Measurements from ENCODE around the gene NANOS2. TPM values are rescaled to one million over a fixed set of nuclear protein-coding genes. Genes with fewer than 3 reads are reported as not detected.

NANOS2 gene
- polyA plus RNA-seq, 2 donors, result not detected

GRCh38 chr19:45879971-45880370 lies 34.6 kb downstream of the NANOS2 start:
- H3K36me3 ChIP-seq (ENCODE audit: control insufficient read depth in 2 of 2, insufficient read depth in 2 of 2, low read length in 1 of 2), result peaks cover 0 to 2% of the 10 kb centered on the region in 2 donors
- H3K4me3 ChIP-seq (ENCODE audit: low read depth in 1 of 2, low read length in 2 of 2), result no peak overlapping the region
- no peaks in the 10 kb centered on the region for H3K9me3 ChIP-seq (ENCODE audit: control insufficient read depth in 2 of 2, insufficient read depth in 1 of 2, low read depth in 1 of 2, low read length in 1 of 2)
- H3K4me1 ChIP-seq (ENCODE audit: control insufficient read depth in 2 of 2, insufficient read depth in 2 of 2, low read length in 1 of 2), result peaks cover 9 to 18% of the 10 kb centered on the region in 2 donors
- H3K27me3 ChIP-seq (ENCODE audit: control insufficient read depth in 1 of 2, insufficient read depth in 2 of 2, low read length in 2 of 2), result no peaks in the 10 kb centered on the region
- H3K27ac ChIP-seq (ENCODE audit: low read depth in 2 of 2, low read length in 1 of 2), result no peak overlapping the region
- 64 to 78% methylated on average over 2 of the region's 2 CpGs for WGBS, 2 donors

- no peaks in the 10 kb centered on the region for H3K27me3 ChIP-seq (ENCODE audit: control insufficient read depth in 1 of 2, insufficient read depth in 2 of 2, low read length in 2 of 2)
- no peaks in the 10 kb centered on the region for H3K9me3 ChIP-seq (ENCODE audit: control insufficient read depth in 2 of 2, insufficient read depth in 1 of 2, low read depth in 1 of 2, low read length in 1 of 2)
- no peak overlapping the region for H3K27ac ChIP-seq (ENCODE audit: low read depth in 2 of 2, low read length in 1 of 2)
- 47 to 59% methylated on average over 6 to 8 of the region's 8 CpGs for WGBS, 2 donors
- H3K36me3 ChIP-seq (ENCODE audit: control insufficient read depth in 2 of 2, insufficient read depth in 2 of 2, low read length in 1 of 2), result no peaks in the 10 kb centered on the region
- peaks cover 5 to 9% of the 10 kb centered on the region in 2 donors for H3K4me1 ChIP-seq (ENCODE audit: control insufficient read depth in 2 of 2, insufficient read depth in 2 of 2, low read length in 1 of 2)
- no peak overlapping the region for H3K4me3 ChIP-seq (ENCODE audit: low read depth in 1 of 2, low read length in 2 of 2)
These were observed 35.5 kb downstream of the NANOS2 start for GRCh38 chr19:45879055-45879454.

GRCh38 chr19:45878043-45878794 lies 36.4 kb downstream of the NANOS2 start:
- Histone ChIP-seq H3K27ac (ENCODE audit: low read depth in 2 of 2, low read length in 1 of 2) (peak overlapping the region; percentile 14 to 58), H3K4me3 (ENCODE audit: low read depth in 1 of 2, low read length in 2 of 2) (no peak overlapping the region), H3K9me3 (ENCODE audit: control insufficient read depth in 2 of 2, insufficient read depth in 1 of 2, low read depth in 1 of 2, low read length in 1 of 2) (no peaks in the 10 kb centered on the region), H3K36me3 (ENCODE audit: control insufficient read depth in 2 of 2, insufficient read depth in 2 of 2, low read length in 1 of 2) (no peaks in the 10 kb centered on the region), H3K27me3 (ENCODE audit: control insufficient read depth in 1 of 2, insufficient read depth in 2 of 2, low read length in 2 of 2) (no peaks in the 10 kb centered on the region), H3K4me1 (ENCODE audit: control insufficient read depth in 2 of 2, insufficient read depth in 2 of 2, low read length in 1 of 2) (peaks cover 0 to 5% of the 10 kb centered on the region in 2 donors)
- 60 to 67% methylated on average over 10 to 11 of the region's 11 CpGs for WGBS, 2 donors

GRCh38 chr19:45876411-45877197 lies 38.0 kb downstream of the NANOS2 start:
- no peaks in the 10 kb centered on the region for H3K36me3 ChIP-seq (ENCODE audit: control insufficient read depth in 2 of 2, insufficient read depth in 2 of 2, low read length in 1 of 2)
- peak overlapping the region in 1 of 2 donors; percentile 30 for H3K27ac ChIP-seq (ENCODE audit: low read depth in 2 of 2, low read length in 1 of 2)
- H3K27me3 ChIP-seq (ENCODE audit: control insufficient read depth in 1 of 2, insufficient read depth in 2 of 2, low read length in 2 of 2), result no peaks in the 10 kb centered on the region
- H3K4me1 ChIP-seq (ENCODE audit: control insufficient read depth in 2 of 2, insufficient read depth in 2 of 2, low read length in 1 of 2), result peaks cover 0 to 3% of the 10 kb centered on the region in 2 donors
- no peaks in the 10 kb centered on the region for H3K9me3 ChIP-seq (ENCODE audit: control insufficient read depth in 2 of 2, insufficient read depth in 1 of 2, low read depth in 1 of 2, low read length in 1 of 2)
- H3K4me3 ChIP-seq (ENCODE audit: low read depth in 1 of 2, low read length in 2 of 2), result no peak overlapping the region
- 10% methylated on average over 39 to 41 of the region's 41 CpGs for WGBS, 2 donors

GRCh38 chr19:45876161-45876410 lies 38.5 kb downstream of the NANOS2 start:
- Histone ChIP-seq H3K36me3 (ENCODE audit: control insufficient read depth in 2 of 2, insufficient read depth in 2 of 2, low read length in 1 of 2) (no peaks in the 10 kb centered on the region), H3K27me3 (ENCODE audit: control insufficient read depth in 1 of 2, insufficient read depth in 2 of 2, low read length in 2 of 2) (no peaks in the 10 kb centered on the region), H3K4me3 (ENCODE audit: low read depth in 1 of 2, low read length in 2 of 2) (no peak overlapping the region), H3K9me3 (ENCODE audit: control insufficient read depth in 2 of 2, insufficient read depth in 1 of 2, low read depth in 1 of 2, low read length in 1 of 2) (no peaks in the 10 kb centered on the region), H3K4me1 (ENCODE audit: control insufficient read depth in 2 of 2, insufficient read depth in 2 of 2, low read length in 1 of 2) (peaks cover 0 to 3% of the 10 kb centered on the region in 2 donors), H3K27ac (ENCODE audit: low read depth in 2 of 2, low read length in 1 of 2) (no peak overlapping the region)
- WGBS, 2 donors, result 46 to 52% methylated on average over 4 of the region's 4 CpGs

- peaks cover 0 to 3% of the 10 kb centered on the region in 2 donors for H3K4me1 ChIP-seq (ENCODE audit: control insufficient read depth in 2 of 2, insufficient read depth in 2 of 2, low read length in 1 of 2)
- no peak overlapping the region for H3K27ac ChIP-seq (ENCODE audit: low read depth in 2 of 2, low read length in 1 of 2)
- no peaks in the 10 kb centered on the region for H3K9me3 ChIP-seq (ENCODE audit: control insufficient read depth in 2 of 2, insufficient read depth in 1 of 2, low read depth in 1 of 2, low read length in 1 of 2)
- no peaks in the 10 kb centered on the region for H3K27me3 ChIP-seq (ENCODE audit: control insufficient read depth in 1 of 2, insufficient read depth in 2 of 2, low read length in 2 of 2)
- no peak overlapping the region for H3K4me3 ChIP-seq (ENCODE audit: low read depth in 1 of 2, low read length in 2 of 2)
- no peaks in the 10 kb centered on the region for H3K36me3 ChIP-seq (ENCODE audit: control insufficient read depth in 2 of 2, insufficient read depth in 2 of 2, low read length in 1 of 2)
- 88% methylated on average over 7 of the region's 7 CpGs for WGBS, 2 donors
These were observed 40.0 kb downstream of the NANOS2 start for GRCh38 chr19:45874620-45874966.

GRCh38 chr19:45873219-45873772 lies 41.3 kb downstream of the NANOS2 start:
- H3K27ac ChIP-seq (ENCODE audit: low read depth in 2 of 2, low read length in 1 of 2), result no peak overlapping the region
- WGBS, 2 donors, result 85 to 86% methylated on average over 7 of the region's 7 CpGs
- H3K36me3 ChIP-seq (ENCODE audit: control insufficient read depth in 2 of 2, insufficient read depth in 2 of 2, low read length in 1 of 2), result no peaks in the 10 kb centered on the region
- no peak overlapping the region for H3K4me3 ChIP-seq (ENCODE audit: low read depth in 1 of 2, low read length in 2 of 2)
- H3K4me1 ChIP-seq (ENCODE audit: control insufficient read depth in 2 of 2, insufficient read depth in 2 of 2, low read length in 1 of 2), result peaks cover 0 to 3% of the 10 kb centered on the region in 2 donors
- no peaks in the 10 kb centered on the region for H3K27me3 ChIP-seq (ENCODE audit: control insufficient read depth in 1 of 2, insufficient read depth in 2 of 2, low read length in 2 of 2)
- no peaks in the 10 kb centered on the region for H3K9me3 ChIP-seq (ENCODE audit: control insufficient read depth in 2 of 2, insufficient read depth in 1 of 2, low read depth in 1 of 2, low read length in 1 of 2)

GRCh38 chr19:45872095-45872919 lies 42.3 kb downstream of the NANOS2 start:
- Histone ChIP-seq H3K27ac (ENCODE audit: low read depth in 2 of 2, low read length in 1 of 2) (no peak overlapping the region), H3K9me3 (ENCODE audit: control insufficient read depth in 2 of 2, insufficient read depth in 1 of 2, low read depth in 1 of 2, low read length in 1 of 2) (no peaks in the 10 kb centered on the region), H3K4me1 (ENCODE audit: control insufficient read depth in 2 of 2, insufficient read depth in 2 of 2, low read length in 1 of 2) (peaks cover 0 to 3% of the 10 kb centered on the region in 2 donors), H3K4me3 (ENCODE audit: low read depth in 1 of 2, low read length in 2 of 2) (no peak overlapping the region), H3K36me3 (ENCODE audit: control insufficient read depth in 2 of 2, insufficient read depth in 2 of 2, low read length in 1 of 2) (no peaks in the 10 kb centered on the region), H3K27me3 (ENCODE audit: control insufficient read depth in 1 of 2, insufficient read depth in 2 of 2, low read length in 2 of 2) (no peaks in the 10 kb centered on the region)
- WGBS, 2 donors, result 92 to 94% methylated on average over 34 of the region's 34 CpGs

GRCh38 chr19:45870798-45871197 lies 43.8 kb downstream of the NANOS2 start:
- Histone ChIP-seq H3K36me3 (ENCODE audit: control insufficient read depth in 2 of 2, insufficient read depth in 2 of 2, low read length in 1 of 2) (no peaks in the 10 kb centered on the region), H3K27me3 (ENCODE audit: control insufficient read depth in 1 of 2, insufficient read depth in 2 of 2, low read length in 2 of 2) (no peaks in the 10 kb centered on the region), H3K27ac (ENCODE audit: low read depth in 2 of 2, low read length in 1 of 2) (no peak overlapping the region), H3K4me1 (ENCODE audit: control insufficient read depth in 2 of 2, insufficient read depth in 2 of 2, low read length in 1 of 2) (no peaks in the 10 kb centered on the region), H3K9me3 (ENCODE audit: control insufficient read depth in 2 of 2, insufficient read depth in 1 of 2, low read depth in 1 of 2, low read length in 1 of 2) (no peaks in the 10 kb centered on the region), H3K4me3 (ENCODE audit: low read depth in 1 of 2, low read length in 2 of 2) (no peak overlapping the region)
- 72 to 80% methylated on average over 5 of the region's 5 CpGs for WGBS, 2 donors

Measured in esophagus (tissue), 2 donors.